SU-DHL-6 (cell line): ENCODE measurements around the gene TDG.

Experiments
- H2AFZ ChIP-seq: fragments of 200-600 bp; sonication (generic); 2 replicates; pipeline ENCODE4 v1.6.1; 2014; ENCODE audit warnings: low read depth, mild to moderate bottlenecking, moderate library complexity, mixed read lengths, antibody characterized with exemption, low read length; ENCODE audit not compliant: severe bottlenecking
- H3F3A ChIP-seq: fragments of 200-600 bp; shearing (Covaris generic); 2 replicates; pipeline ENCODE4 v1.6.0; 2016; ENCODE audit warnings: antibody characterized with exemption, mild to moderate bottlenecking; ENCODE audit not compliant: insufficient read depth
- H3K27ac ChIP-seq: fragments of 200-600 bp; sonication (generic); 2 replicates; pipeline ENCODE4 v1.5.1; 2016; ENCODE audit warnings: low read depth, mild to moderate bottlenecking, low read length, moderate library complexity, mixed read lengths
- H3K27me3 ChIP-seq: fragments of 200-600 bp; sonication (generic), shearing (Covaris generic); 2 replicates; pipeline ENCODE4 v1.6.0; 2014; ENCODE audit warnings: mild to moderate bottlenecking, low read length
- H3K36me3 ChIP-seq: fragments of 200-600 bp; sonication (generic); 2 replicates; pipeline ENCODE4 v1.6.1; 2014; ENCODE audit warnings: mild to moderate bottlenecking, low read length, mixed read lengths
- H3K4me2 ChIP-seq: fragments of 300-600, 200-600 bp; shearing (Covaris generic), sonication (generic); 2 replicates; pipeline ENCODE4 v1.6.0; 2014; ENCODE audit warnings: low read length, low read depth, mild to moderate bottlenecking; ENCODE audit not compliant: poor library complexity, severe bottlenecking
- H3K4me3 ChIP-seq: fragments of 200-600 bp; sonication (generic); 2 replicates; pipeline ENCODE4 v1.5.1; 2014; ENCODE audit warnings: antibody characterized with exemption, low read length, mild to moderate bottlenecking, mixed read lengths; ENCODE audit not compliant: insufficient read depth, poor library complexity, severe bottlenecking
- H3K79me2 ChIP-seq: fragments of 200-600 bp; sonication (generic); 2 replicates; pipeline ENCODE4 v1.6.1; 2014; ENCODE audit warnings: mild to moderate bottlenecking, low read length, moderate library complexity; ENCODE audit not compliant: insufficient read depth
- H3K9ac ChIP-seq: fragments of 200-600 bp; sonication (generic); 2 replicates; pipeline ENCODE4 v1.7.0; 2014; ENCODE audit warnings: mild to moderate bottlenecking, low read length
- H3K9me2 ChIP-seq: fragments of 200-600 bp; sonication (generic); replicated peaks from 2 replicates; pipeline ENCODE4 v1.6.1; 2014; ENCODE audit warnings: low read length; ENCODE audit not compliant: insufficient read depth
- H3K9me3 ChIP-seq: fragments of 200-600 bp; sonication (generic); 2 replicates; pipeline ENCODE4 v1.6.1; 2014; ENCODE audit warnings: low read length, mixed read lengths; ENCODE audit not compliant: insufficient read depth
- H4K20me1 ChIP-seq: fragments of 200-600 bp; sonication (generic); 2 replicates; pipeline ENCODE4 v1.6.1; 2014; ENCODE audit warnings: low read depth, mild to moderate bottlenecking, antibody characterized with exemption, low read length, moderate library complexity, mixed read lengths
- CTCF ChIP-seq: fragments of 200-600 bp; sonication (generic); IDR thresholded peaks from one replicate; pipeline ENCODE4 v1.5.1; 2017; ENCODE audit warnings: antibody characterized with exemption, mild to moderate bottlenecking, low read length, moderate library complexity; ENCODE audit not compliant: insufficient read depth, poor library complexity, severe bottlenecking
- EZH2phosphoT487 ChIP-seq: fragments of 200-600 bp; sonication (generic), shearing (Covaris generic); conservative IDR thresholded peaks from 2 replicates; pipeline ENCODE4 v1.6.1; 2018; ENCODE audit warnings: mild to moderate bottlenecking, antibody characterized with exemption, low read length, moderate library complexity, mixed read lengths

The TDG gene

GRCh38 chr12:103948746-103949406, 16.8 kb upstream of the TDG start:
- H3K4me2 ChIP-seq: no peak overlapping the region
- H3K27ac ChIP-seq: no peak overlapping the region
- no peaks in the 10 kb centered on the region for H4K20me1 ChIP-seq
- H3K79me2 ChIP-seq: peaks cover 3% of the 10 kb centered on the region; the same call in 1 of the 2 replicates
- H3K27me3 ChIP-seq: no peaks in the 10 kb centered on the region
- no peak overlapping the region for H3K4me3 ChIP-seq
- H3K36me3 ChIP-seq: peaks cover 24% of the 10 kb centered on the region
- H3K9me2 ChIP-seq: no peaks in the 10 kb centered on the region
- no peaks in the 10 kb centered on the region for H3K9me3 ChIP-seq
- H3F3A ChIP-seq: no peaks in the 10 kb centered on the region; the same call in 1 of the 2 replicates
- no peak overlapping the region for H2AFZ ChIP-seq
- TF ChIP-seq EZH2phosphoT487 (no peak), CTCF (no peak)
- no peak overlapping the region for H3K9ac ChIP-seq

GRCh38 chr12:103952497-103952896, 13.2 kb upstream of the TDG start:
- Histone ChIP-seq H4K20me1 (no peaks in the 10 kb centered on the region), H3K36me3 (peaks cover 23% of the 10 kb centered on the region), H3K9ac (no peak overlapping the region), H3K27me3 (no peaks in the 10 kb centered on the region), H3K9me2 (no peaks in the 10 kb centered on the region), H3K9me3 (no peaks in the 10 kb centered on the region), H3K27ac (no peak overlapping the region), H2AFZ (no peak overlapping the region), H3K4me3 (no peak overlapping the region), H3F3A (peaks cover 4% of the 10 kb centered on the region; the same call in 1 of the 2 replicates), H3K4me2 (no peak overlapping the region), H3K79me2 (peaks cover 21% of the 10 kb centered on the region)
- no peak for TF ChIP-seq EZH2phosphoT487
- TF ChIP-seq CTCF: no peak

- Histone ChIP-seq H3K27ac (no peak overlapping the region), H3K79me2 (peaks cover 21% of the 10 kb centered on the region), H3K4me3 (peak overlapping the region; percentile 74), H3F3A (peaks cover 16% of the 10 kb centered on the region), H3K9me3 (no peaks in the 10 kb centered on the region), H3K9ac (peak overlapping the region; percentile 84), H4K20me1 (no peaks in the 10 kb centered on the region), H2AFZ (peak overlapping the region; percentile 89), H3K27me3 (no peaks in the 10 kb centered on the region), H3K36me3 (0 out of 2 replicates have a peak, but pooled peaks cover 9% of the 10 kb centered on the region), H3K9me2 (no peaks in the 10 kb centered on the region), H3K4me2 (peak overlapping the region; percentile 95)
- no peak for TF ChIP-seq CTCF
- TF ChIP-seq EZH2phosphoT487: no peak
Measured at GRCh38 chr12:103955811-103956508, 9.7 kb upstream of the TDG start.
